ENCODE measurements around the gene POLL.

GRCh38 chr10:101585841-101586240 lies 2.2 kb downstream of the POLL start:
- TF ChIP-seq CTCF (IDR thresholded peaks at IDR 0.05) (no peak), EZH2 (IDR thresholded peaks at IDR 0.05) (no peak)
